ENCODE results near the gene HEXA.

GRCh38 chr15:72358650-72359171, 17.1 kb downstream of the HEXA start:
- TF ChIP-seq PAX5 (IDR thresholded peaks at IDR 0.05; ENCODE audit: insufficient read depth, low read length, severe bottlenecking) (no peak), POLR2AphosphoS5 (IDR thresholded peaks at IDR 0.05; ENCODE audit: low read depth, low read length) (no peak), POLR2A (IDR thresholded peaks at IDR 0.05; ENCODE audit: low read depth, low read length) (no peak), SPI1 (IDR thresholded peaks at IDR 0.05; ENCODE audit: low read depth, low read length) (no peak), TAF1 (IDR thresholded peaks at IDR 0.05; ENCODE audit: low read depth, low read length) (no peak)

Data from GM12891 (cell line).